Measurements from ENCODE around the gene SMYD3.

SMYD3 gene

GRCh38 chr1:246160374-246160773, 346.7 kb downstream of the SMYD3 start:
- Histone ChIP-seq H3K4me3 (ENCODE audit: low read depth, low read length) (no peak overlapping the region), H3K27me3 (no peaks in the 10 kb centered on the region), H3K36me3 (no peaks in the 10 kb centered on the region), H3K4me1 (0 out of 2 replicates have a peak, but pooled peaks cover 2% of the 10 kb centered on the region), H3K9me3 (no peaks in the 10 kb centered on the region)
- DNase-seq = no peak
- TF ChIP-seq CTCF (IDR thresholded peaks at IDR 0.05; ENCODE audit: low read depth, low read length) = no peak

- TF ChIP-seq CTCF (IDR thresholded peaks at IDR 0.05; ENCODE audit: low read depth, low read length) = no peak
- Histone ChIP-seq H3K36me3 (no peaks in the 10 kb centered on the region), H3K4me1 (0 out of 2 replicates have a peak, but pooled peaks cover 2% of the 10 kb centered on the region), H3K9me3 (no peaks in the 10 kb centered on the region), H3K27me3 (no peaks in the 10 kb centered on the region), H3K4me3 (ENCODE audit: low read depth, low read length) (no peak overlapping the region)
- DNase-seq = no peak
These were observed 347.5 kb downstream of the SMYD3 start for GRCh38 chr1:246159279-246160227.

DNA sequence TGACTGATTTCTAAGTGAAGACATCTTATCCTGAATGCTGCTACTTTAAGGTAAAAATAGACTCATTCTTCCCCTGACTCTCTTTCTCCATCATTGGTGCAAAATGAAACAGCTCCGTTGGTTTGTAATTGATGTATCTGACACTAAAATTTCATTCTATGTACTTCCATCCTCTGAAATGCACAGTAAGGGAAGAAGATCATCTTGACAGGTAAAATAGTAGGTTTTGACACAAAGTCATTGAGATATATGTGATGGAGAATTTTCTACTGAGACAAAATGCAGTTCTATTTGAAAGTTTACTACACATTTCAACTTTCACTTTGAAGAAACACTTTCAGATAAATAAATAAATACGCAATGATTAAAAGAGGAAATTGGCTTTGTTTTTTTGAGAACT, 348.9 kb downstream of the SMYD3 start:
- no peak for TF ChIP-seq CTCF (IDR thresholded peaks at IDR 0.05; ENCODE audit: low read depth, low read length)
- H3K9me3 ChIP-seq = no peaks in the 10 kb centered on the region
- no peaks in the 10 kb centered on the region for H3K36me3 ChIP-seq
- H3K4me1 ChIP-seq = 0 out of 2 replicates have a peak, but pooled peaks cover 2% of the 10 kb centered on the region
- DNase-seq = no peak
- no peaks in the 10 kb centered on the region for H3K27me3 ChIP-seq
- H3K4me3 ChIP-seq (ENCODE audit: low read depth, low read length) = no peak overlapping the region

DNA sequence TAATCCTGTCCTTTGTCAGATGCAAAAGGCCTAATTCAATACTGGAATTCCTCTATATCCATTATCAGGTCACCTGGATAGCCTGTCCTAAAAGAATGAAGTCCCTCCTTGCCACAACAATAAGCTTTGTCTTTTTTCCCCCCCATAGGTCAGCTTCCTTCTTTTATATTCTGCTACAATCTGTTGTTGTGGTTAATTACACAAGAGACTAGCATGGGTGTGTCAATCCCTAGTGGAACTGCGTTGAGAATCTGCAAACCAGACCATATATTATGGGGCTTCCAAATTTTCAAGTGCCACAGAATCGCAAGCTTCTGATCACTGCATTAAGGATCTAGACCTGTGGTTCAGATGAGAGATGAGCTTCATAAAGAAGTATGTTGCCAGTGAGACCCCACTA, 349.6 kb downstream of the SMYD3 start:
- H3K4me3 ChIP-seq (ENCODE audit: low read depth, low read length) = no peak overlapping the region
- no peaks in the 10 kb centered on the region for H3K36me3 ChIP-seq
- no peaks in the 10 kb centered on the region for H3K27me3 ChIP-seq
- H3K9me3 ChIP-seq = no peaks in the 10 kb centered on the region
- 0 out of 2 replicates have a peak, but pooled peaks cover 2% of the 10 kb centered on the region for H3K4me1 ChIP-seq
- no peak for DNase-seq
- no peak for TF ChIP-seq CTCF (IDR thresholded peaks at IDR 0.05; ENCODE audit: low read depth, low read length)

DNA sequence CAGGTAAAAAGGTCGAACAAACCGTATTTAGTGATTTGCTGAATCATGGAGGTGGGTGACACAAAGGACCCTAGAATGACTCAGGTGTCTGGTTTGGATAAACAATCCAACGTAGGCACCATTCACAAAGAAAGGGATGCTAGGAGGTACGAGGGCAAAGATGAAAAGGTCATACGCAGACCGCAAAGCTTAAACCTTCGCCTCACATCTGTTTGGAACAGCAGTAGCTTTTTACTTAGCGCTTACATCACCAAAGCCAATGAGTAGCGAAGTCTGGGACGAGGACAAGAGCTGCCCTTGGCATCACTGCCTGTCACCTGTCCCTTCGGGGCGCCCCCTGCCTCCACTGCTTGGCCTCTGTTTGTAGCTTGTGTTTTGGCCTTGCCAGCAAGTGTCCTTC, 350.2 kb downstream of the SMYD3 start:
- no peak for TF ChIP-seq CTCF (IDR thresholded peaks at IDR 0.05; ENCODE audit: low read depth, low read length)

DNA sequence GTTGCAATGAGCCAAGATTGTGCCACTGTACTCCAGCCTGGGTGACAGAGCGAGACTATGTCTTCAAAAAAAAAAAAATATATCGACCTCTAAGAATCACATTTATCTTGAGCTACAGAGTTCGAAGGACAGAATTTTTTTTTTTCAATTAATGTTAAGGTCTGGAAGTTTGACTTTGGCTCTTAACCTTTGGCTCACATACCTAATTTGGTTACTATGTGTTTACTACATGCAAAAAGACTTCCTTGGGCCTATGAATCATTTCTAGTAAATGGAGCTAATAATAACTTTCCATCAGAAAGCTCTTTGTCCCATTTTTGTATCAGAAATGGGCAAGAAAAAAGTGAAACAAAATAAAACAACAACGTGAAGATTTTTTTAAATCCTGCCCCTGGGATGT, 351.2 kb downstream of the SMYD3 start:
- no peak for DNase-seq
- H3K9me3 ChIP-seq = no peaks in the 10 kb centered on the region
- H3K4me3 ChIP-seq (ENCODE audit: low read depth, low read length) = no peak overlapping the region
- no peaks in the 10 kb centered on the region for H3K27me3 ChIP-seq
- no peak for TF ChIP-seq CTCF (IDR thresholded peaks at IDR 0.05; ENCODE audit: low read depth, low read length)
- no peaks in the 10 kb centered on the region for H3K4me1 ChIP-seq
- no peaks in the 10 kb centered on the region for H3K36me3 ChIP-seq

More for the DNA sequence above, 350.2 kb downstream of the SMYD3 start:
- H3K27me3 ChIP-seq = no peaks in the 10 kb centered on the region
- no peaks in the 10 kb centered on the region for H3K9me3 ChIP-seq
- 0 out of 2 replicates have a peak, but pooled peaks cover under 1% of the 10 kb centered on the region for H3K4me1 ChIP-seq
- no peaks in the 10 kb centered on the region for H3K36me3 ChIP-seq
- no peak for DNase-seq
- H3K4me3 ChIP-seq (ENCODE audit: low read depth, low read length) = no peak overlapping the region
